Gastroesophageal sphincter (tissue), 3 donors: Measurements from ENCODE around the gene FBXO3.

ENCODE experiments used
- CTCF ChIP-seq, 4 experiments: fragments of 200-600 bp in 2 of 4; fragments of 450-650 bp in 2 of 4; sonication (generic) in 1 of 4; IDR thresholded peaks; one replicate each; pipeline ENCODE4 v1.5.1; 2017 to 2019; ENCODE audit warnings: antibody characterized with exemption in 4 of 4, mild to moderate bottlenecking in 2 of 4, moderate library complexity in 2 of 4
- EP300 ChIP-seq: sonication (generic); formaldehyde crosslinking; IDR thresholded peaks from one replicate; pipeline ENCODE4 v1.6.1; 2017; ENCODE audit warnings: antibody characterized with exemption, mild to moderate bottlenecking
- POLR2A ChIP-seq, 2 donors: fragments of 450-650 bp; IDR thresholded peaks; one replicate each; pipeline ENCODE4 v1.6.1; 2017; ENCODE audit warnings: antibody characterized with exemption in 2 of 2, mild to moderate bottlenecking in 2 of 2, moderate library complexity in 1 of 2
- POLR2AphosphoS5 ChIP-seq: sonication (generic); formaldehyde crosslinking; IDR thresholded peaks from one replicate; pipeline ENCODE4 v1.6.1; 2017; ENCODE audit warnings: antibody characterized with exemption

GRCh38 chr11:33761471-33761870 lies 12.8 kb downstream of the FBXO3 start:
- TF ChIP-seq CTCF (IDR thresholded peaks at IDR 0.05) = no peak
- no peak for TF ChIP-seq POLR2A (IDR thresholded peaks at IDR 0.05)
- TF ChIP-seq EP300 = no peak
- no peak for TF ChIP-seq POLR2AphosphoS5
